Mesendoderm (in vitro differentiated cells): ENCODE results near the gene CRADD.
"Not testable (repeated sequence)": the region's sequence is repeated elsewhere in the genome, so short reads cannot be mapped to it uniquely, and the experiment has no call there.

Experiments
- DNase-seq: peaks from one replicate; pipeline ENCODE4 v3.0.0; 2013
- H2AK5ac ChIP-seq: 2 replicates; pipeline ENCODE4 v1.6.1; 2013; ENCODE audit warnings: low read length, inconsistent platforms
- H2BK120ac ChIP-seq: 2 replicates; pipeline ENCODE4 v1.6.1; 2013; ENCODE audit warnings: low read depth, mild to moderate bottlenecking, low read length, moderate library complexity, mixed read lengths
- H2BK15ac ChIP-seq: replicated peaks from 2 replicates; pipeline ENCODE4 v1.6.1; 2013; ENCODE audit warnings: low read depth, mild to moderate bottlenecking, moderate library complexity
- H2BK5ac ChIP-seq: 2 replicates; pipeline ENCODE4 v1.6.1; 2013; ENCODE audit warnings: low read length, inconsistent platforms
- H3K18ac ChIP-seq: 2 replicates; pipeline ENCODE4 v1.6.1; 2013; ENCODE audit warnings: mild to moderate bottlenecking, low read length, mixed read lengths
- H3K23ac ChIP-seq: one replicate; pipeline ENCODE4 v1.6.1; 2013; ENCODE audit warnings: low read length
- H3K27ac ChIP-seq: 2 replicates; pipeline ENCODE4 v1.5.1; 2013; ENCODE audit warnings: low read depth, mild to moderate bottlenecking, inconsistent platforms, low read length, moderate library complexity
- H3K27me3 ChIP-seq: 2 replicates; pipeline ENCODE4 v1.6.1; 2013; ENCODE audit warnings: low read length, control low read depth, mild to moderate bottlenecking, inconsistent platforms; ENCODE audit not compliant: insufficient read depth, poor library complexity
- H3K36me3 ChIP-seq: 2 replicates; pipeline ENCODE4 v1.6.1; 2013; ENCODE audit warnings: low read length, inconsistent platforms; ENCODE audit not compliant: control insufficient read depth, insufficient read depth
- H3K4ac ChIP-seq: one replicate; pipeline ENCODE4 v1.6.1; 2013; ENCODE audit warnings: low read depth, mild to moderate bottlenecking, low read length, moderate library complexity
- H3K4me1 ChIP-seq: 2 replicates; pipeline ENCODE4 v1.6.1; 2013; ENCODE audit warnings: low read depth, low read length, inconsistent platforms; ENCODE audit not compliant: control insufficient read depth
- H3K4me2 ChIP-seq: 2 replicates; pipeline ENCODE4 v1.6.1; 2013; ENCODE audit warnings: low read length
- H3K4me3 ChIP-seq: 2 replicates; pipeline ENCODE4 v1.5.1; 2013; ENCODE audit warnings: mild to moderate bottlenecking, low read length
- H3K56ac ChIP-seq: one replicate; pipeline ENCODE4 v1.6.1; 2013; ENCODE audit warnings: low read length
- H3K79me1 ChIP-seq: 2 replicates; pipeline ENCODE4 v1.6.1; 2013; ENCODE audit warnings: low read length, inconsistent platforms
- H3K79me2 ChIP-seq: 2 replicates; pipeline ENCODE4 v1.6.1; 2013; ENCODE audit warnings: mild to moderate bottlenecking, low read length; ENCODE audit not compliant: control insufficient read depth, insufficient read depth
- H3K9ac ChIP-seq: 2 replicates; pipeline ENCODE4 v1.6.1; 2013; ENCODE audit warnings: low read length, inconsistent platforms
- H4K5ac ChIP-seq: one replicate; pipeline ENCODE4 v1.6.1; 2013; ENCODE audit warnings: low read length
- H4K8ac ChIP-seq: one replicate; pipeline ENCODE4 v1.6.1; 2013; ENCODE audit warnings: low read depth, mild to moderate bottlenecking, control low read depth, low read length, moderate library complexity
- WGBS: extraction: QIAGEN DNeasy Blood & Tissue Kit; methylation state at CpG from one replicate; pipeline ENCODE4 v1.1.7; 2013; ENCODE audit warnings: low lambda C conversion rate, missing lambda C conversion rate; ENCODE audit not compliant: insufficient coverage; ENCODE audit errors: extremely low coverage; 5-methylcytosine and 5-hydroxymethylcytosine counted together

The CRADD gene

GRCh38 chr12:93638954-93639353 lies 38.2 kb upstream of the CRADD start:
- Histone ChIP-seq H2BK15ac (no peak overlapping the region), H3K27ac (no peak overlapping the region), H4K5ac (no peak overlapping the region), H2AK5ac (no peak overlapping the region), H3K23ac (no peak overlapping the region), H3K79me1 (no peaks in the 10 kb centered on the region), H3K4me1 (no peaks in the 10 kb centered on the region), H2BK5ac (no peak overlapping the region), H2BK120ac (no peak overlapping the region), H3K18ac (no peak overlapping the region), H3K4me2 (no peak overlapping the region), H3K4ac (peak overlapping the region; percentile 25), H3K56ac (no peak overlapping the region), H4K8ac (no peak overlapping the region), H3K36me3 (no peaks in the 10 kb centered on the region), H3K79me2 (no peaks in the 10 kb centered on the region), H3K9ac (no peak overlapping the region), H3K27me3 (no peaks in the 10 kb centered on the region), H3K4me3 (no peak overlapping the region)
- DNase-seq: no peak
- WGBS: no CpG with 5 or more reads among the region's 6 CpGs

GRCh38 chr12:93639406-93639805 lies 37.8 kb upstream of the CRADD start:
- no peaks in the 10 kb centered on the region for H3K4me1 ChIP-seq
- no CpG with 5 or more reads among the region's 2 CpGs for WGBS
- no peak overlapping the region for H2BK120ac ChIP-seq
- H2BK5ac ChIP-seq: no peak overlapping the region
- H3K9ac ChIP-seq: no peak overlapping the region
- no peak overlapping the region for H4K8ac ChIP-seq
- H3K79me2 ChIP-seq: no peaks in the 10 kb centered on the region
- no peak overlapping the region for H3K4ac ChIP-seq
- H3K4me3 ChIP-seq: no peak overlapping the region
- no peak overlapping the region for H4K5ac ChIP-seq
- H3K18ac ChIP-seq: no peak overlapping the region
- no peaks in the 10 kb centered on the region for H3K27me3 ChIP-seq
- H3K79me1 ChIP-seq: no peaks in the 10 kb centered on the region
- no peak for DNase-seq
- no peak overlapping the region for H3K4me2 ChIP-seq
- no peaks in the 10 kb centered on the region for H3K36me3 ChIP-seq
- no peak overlapping the region for H3K56ac ChIP-seq
- H3K27ac ChIP-seq: no peak overlapping the region
- no peak overlapping the region for H3K23ac ChIP-seq
- H2AK5ac ChIP-seq: no peak overlapping the region
- H2BK15ac ChIP-seq: no peak overlapping the region

GRCh38 chr12:93641380-93641779 lies 35.8 kb upstream of the CRADD start:
- H3K79me1 ChIP-seq, H3K27ac ChIP-seq, H2BK120ac ChIP-seq, H3K18ac ChIP-seq, H3K23ac ChIP-seq, H3K79me2 ChIP-seq, H3K56ac ChIP-seq, H3K4me3 ChIP-seq, H4K8ac ChIP-seq, H4K5ac ChIP-seq, H3K4me1 ChIP-seq, DNase-seq, H3K27me3 ChIP-seq, H3K36me3 ChIP-seq, H2BK5ac ChIP-seq, H2BK15ac ChIP-seq, H3K4me2 ChIP-seq, H3K4ac ChIP-seq, H3K9ac ChIP-seq, H2AK5ac ChIP-seq: not testable (repeated sequence)
- no CpG with 5 or more reads among the region's 26 CpGs for WGBS

GRCh38 chr12:93642751-93643150 lies 34.4 kb upstream of the CRADD start:
- H3K4me2 ChIP-seq: no peak overlapping the region
- H3K27ac ChIP-seq: no peak overlapping the region
- H2BK5ac ChIP-seq: no peak overlapping the region
- H2BK120ac ChIP-seq: no peak overlapping the region
- H3K23ac ChIP-seq: no peak overlapping the region
- no peaks in the 10 kb centered on the region for H3K79me2 ChIP-seq
- H3K27me3 ChIP-seq: no peaks in the 10 kb centered on the region
- H3K36me3 ChIP-seq: no peaks in the 10 kb centered on the region
- H3K4me1 ChIP-seq: no peaks in the 10 kb centered on the region
- H3K56ac ChIP-seq: no peak overlapping the region
- no peak overlapping the region for H3K4me3 ChIP-seq
- H2BK15ac ChIP-seq: no peak overlapping the region
- H4K5ac ChIP-seq: no peak overlapping the region
- H3K9ac ChIP-seq: no peak overlapping the region
- no CpG with 5 or more reads among the region's 1 CpG for WGBS
- no peak for DNase-seq
- no peak overlapping the region for H2AK5ac ChIP-seq
- no peak overlapping the region for H3K4ac ChIP-seq
- H3K79me1 ChIP-seq: no peaks in the 10 kb centered on the region
- no peak overlapping the region for H4K8ac ChIP-seq
- no peak overlapping the region for H3K18ac ChIP-seq

- no peak overlapping the region for H2BK120ac ChIP-seq
- no peak overlapping the region for H3K9ac ChIP-seq
- no peaks in the 10 kb centered on the region for H3K36me3 ChIP-seq
- H3K4me3 ChIP-seq: no peak overlapping the region
- no CpG with 5 or more reads among the region's 1 CpG for WGBS
- H3K79me1 ChIP-seq: no peaks in the 10 kb centered on the region
- no peak overlapping the region for H4K8ac ChIP-seq
- no peaks in the 10 kb centered on the region for H3K79me2 ChIP-seq
- no peak overlapping the region for H2AK5ac ChIP-seq
- no peaks in the 10 kb centered on the region for H3K4me1 ChIP-seq
- H3K23ac ChIP-seq: no peak overlapping the region
- H3K27me3 ChIP-seq: no peaks in the 10 kb centered on the region
- no peak for DNase-seq
- no peak overlapping the region for H3K18ac ChIP-seq
- H3K27ac ChIP-seq: no peak overlapping the region
- H2BK15ac ChIP-seq: no peak overlapping the region
- H3K4me2 ChIP-seq: no peak overlapping the region
- H2BK5ac ChIP-seq: no peak overlapping the region
- no peak overlapping the region for H3K4ac ChIP-seq
- H3K56ac ChIP-seq: no peak overlapping the region
- H4K5ac ChIP-seq: no peak overlapping the region
These were observed 31.5 kb upstream of the CRADD start for GRCh38 chr12:93645702-93646101.

GRCh38 chr12:93650626-93651025 lies 26.5 kb upstream of the CRADD start:
- WGBS: no CpG with 5 or more reads among the region's 1 CpG
- no peak overlapping the region for H3K4ac ChIP-seq

More at GRCh38 chr12:93650626-93651025, 26.5 kb upstream of the CRADD start:
- no peak overlapping the region for H4K5ac ChIP-seq
- H2BK120ac ChIP-seq: no peak overlapping the region
- DNase-seq: no peak
- no peaks in the 10 kb centered on the region for H3K36me3 ChIP-seq
- H3K4me1 ChIP-seq: no peaks in the 10 kb centered on the region
- no peaks in the 10 kb centered on the region for H3K79me2 ChIP-seq
- H3K9ac ChIP-seq: no peak overlapping the region
- H2BK15ac ChIP-seq: no peak overlapping the region
- no peak overlapping the region for H2BK5ac ChIP-seq
- no peaks in the 10 kb centered on the region for H3K79me1 ChIP-seq
- no peak overlapping the region for H3K4me3 ChIP-seq
- no peak overlapping the region for H3K27ac ChIP-seq
- no peak overlapping the region for H2AK5ac ChIP-seq
- no peak overlapping the region for H4K8ac ChIP-seq
- H3K23ac ChIP-seq: no peak overlapping the region
- H3K56ac ChIP-seq: no peak overlapping the region
- no peak overlapping the region for H3K18ac ChIP-seq
- no peak overlapping the region for H3K4me2 ChIP-seq
- H3K27me3 ChIP-seq: no peaks in the 10 kb centered on the region
